GM23338 (cell line): Measurements from ENCODE around the gene BMAL1.

ENCODE experiments used
- CREB1 ChIP-seq: fragments of 250-450 bp; sonication (Bioruptor Pico); IDR thresholded peaks from 2 replicates; pipeline ENCODE4 v1.5.0; 2020; ENCODE audit warnings: low read depth, mild to moderate bottlenecking, moderate library complexity
- EZH2 ChIP-seq: fragments of 200-600 bp; sonication (generic); IDR thresholded peaks from one replicate; pipeline ENCODE4 v1.8.0; 2017; ENCODE audit warnings: antibody characterized with exemption, mild to moderate bottlenecking, low read depth; ENCODE audit not compliant: unreplicated experiment
- EZH2phosphoT487 ChIP-seq: fragments of 200-600 bp; sonication (generic); IDR thresholded peaks from one replicate; pipeline ENCODE4 v1.8.1; 2018; ENCODE audit warnings: antibody characterized with exemption; ENCODE audit not compliant: unreplicated experiment
- JUNB ChIP-seq: IDR thresholded peaks from one replicate; pipeline ENCODE4 v1.6.1; 2016; ENCODE audit warnings: antibody characterized with exemption; ENCODE audit not compliant: unreplicated experiment
- NANOG ChIP-seq: IDR thresholded peaks from 2 replicates; pipeline ENCODE4 v1.6.1; 2016; ENCODE audit warnings: antibody characterized with exemption, borderline replicate concordance
- POLR2AphosphoS5 ChIP-seq: IDR thresholded peaks from 2 replicates; pipeline ENCODE4 v1.6.1; 2016; ENCODE audit warnings: antibody characterized with exemption, low read depth
- ZNF331 ChIP-seq: fragments of 250-450 bp; sonication (Bioruptor Pico); IDR thresholded peaks from 2 replicates; pipeline ENCODE4 v1.5.0; 2020; ENCODE audit warnings: low read depth, mild to moderate bottlenecking, moderate library complexity
- TF ChIP-seq, protein P1 (sequence below), 2 experiments: fragments of 200-600 bp in 1 of 2; sonication (generic) in 1 of 2; conservative IDR thresholded peaks; 2 replicates each; pipeline versions ENCODE4 v1.5.1 to v1.6.1; 2016 to 2017; ENCODE audit warnings: antibody characterized with exemption in 2 of 2, low read depth in 2 of 2, mild to moderate bottlenecking in 2 of 2, moderate library complexity in 1 of 2
- TF ChIP-seq, protein P2 (sequence below): IDR thresholded peaks from one replicate; pipeline ENCODE4 v1.6.1; 2018; ENCODE audit warnings: antibody characterized with exemption; ENCODE audit not compliant: unreplicated experiment

DNA sequence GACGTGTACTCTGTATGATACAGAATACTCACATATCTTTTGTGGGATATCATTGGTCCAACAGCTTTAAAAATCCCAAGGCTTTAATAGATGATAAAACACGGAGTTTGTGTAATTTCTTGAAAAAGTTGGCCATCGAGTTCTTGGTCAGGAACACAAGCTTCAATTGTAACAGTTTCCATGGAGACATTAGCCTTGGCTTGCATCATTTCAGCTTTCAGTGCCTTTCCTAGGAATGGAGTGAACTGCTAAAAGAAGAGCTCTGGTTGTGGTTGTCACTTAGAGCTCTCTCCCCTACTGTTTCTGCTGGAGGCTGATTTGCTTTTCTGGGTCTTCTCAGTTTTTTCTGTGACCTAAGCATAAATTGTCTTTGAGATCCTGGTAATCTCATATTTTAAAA, 14.2 kb downstream of the BMAL1 start:
- TF ChIP-seq POLR2AphosphoS5 (no peak), CREB1 (no peak), NANOG (no peak), EZH2 (no peak), JUNB (no peak), EZH2phosphoT487 (no peak), ZNF331 (CRISPR knock-in tag) (no peak)
- TF ChIP-seq, protein P1, sequence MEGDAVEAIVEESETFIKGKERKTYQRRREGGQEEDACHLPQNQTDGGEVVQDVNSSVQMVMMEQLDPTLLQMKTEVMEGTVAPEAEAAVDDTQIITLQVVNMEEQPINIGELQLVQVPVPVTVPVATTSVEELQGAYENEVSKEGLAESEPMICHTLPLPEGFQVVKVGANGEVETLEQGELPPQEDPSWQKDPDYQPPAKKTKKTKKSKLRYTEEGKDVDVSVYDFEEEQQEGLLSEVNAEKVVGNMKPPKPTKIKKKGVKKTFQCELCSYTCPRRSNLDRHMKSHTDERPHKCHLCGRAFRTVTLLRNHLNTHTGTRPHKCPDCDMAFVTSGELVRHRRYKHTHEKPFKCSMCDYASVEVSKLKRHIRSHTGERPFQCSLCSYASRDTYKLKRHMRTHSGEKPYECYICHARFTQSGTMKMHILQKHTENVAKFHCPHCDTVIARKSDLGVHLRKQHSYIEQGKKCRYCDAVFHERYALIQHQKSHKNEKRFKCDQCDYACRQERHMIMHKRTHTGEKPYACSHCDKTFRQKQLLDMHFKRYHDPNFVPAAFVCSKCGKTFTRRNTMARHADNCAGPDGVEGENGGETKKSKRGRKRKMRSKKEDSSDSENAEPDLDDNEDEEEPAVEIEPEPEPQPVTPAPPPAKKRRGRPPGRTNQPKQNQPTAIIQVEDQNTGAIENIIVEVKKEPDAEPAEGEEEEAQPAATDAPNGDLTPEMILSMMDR (conservative IDR thresholded peaks at IDR 0.05; ENCODE audit: low read depth in 2 of 2) = no peak
- TF ChIP-seq, protein P2, sequence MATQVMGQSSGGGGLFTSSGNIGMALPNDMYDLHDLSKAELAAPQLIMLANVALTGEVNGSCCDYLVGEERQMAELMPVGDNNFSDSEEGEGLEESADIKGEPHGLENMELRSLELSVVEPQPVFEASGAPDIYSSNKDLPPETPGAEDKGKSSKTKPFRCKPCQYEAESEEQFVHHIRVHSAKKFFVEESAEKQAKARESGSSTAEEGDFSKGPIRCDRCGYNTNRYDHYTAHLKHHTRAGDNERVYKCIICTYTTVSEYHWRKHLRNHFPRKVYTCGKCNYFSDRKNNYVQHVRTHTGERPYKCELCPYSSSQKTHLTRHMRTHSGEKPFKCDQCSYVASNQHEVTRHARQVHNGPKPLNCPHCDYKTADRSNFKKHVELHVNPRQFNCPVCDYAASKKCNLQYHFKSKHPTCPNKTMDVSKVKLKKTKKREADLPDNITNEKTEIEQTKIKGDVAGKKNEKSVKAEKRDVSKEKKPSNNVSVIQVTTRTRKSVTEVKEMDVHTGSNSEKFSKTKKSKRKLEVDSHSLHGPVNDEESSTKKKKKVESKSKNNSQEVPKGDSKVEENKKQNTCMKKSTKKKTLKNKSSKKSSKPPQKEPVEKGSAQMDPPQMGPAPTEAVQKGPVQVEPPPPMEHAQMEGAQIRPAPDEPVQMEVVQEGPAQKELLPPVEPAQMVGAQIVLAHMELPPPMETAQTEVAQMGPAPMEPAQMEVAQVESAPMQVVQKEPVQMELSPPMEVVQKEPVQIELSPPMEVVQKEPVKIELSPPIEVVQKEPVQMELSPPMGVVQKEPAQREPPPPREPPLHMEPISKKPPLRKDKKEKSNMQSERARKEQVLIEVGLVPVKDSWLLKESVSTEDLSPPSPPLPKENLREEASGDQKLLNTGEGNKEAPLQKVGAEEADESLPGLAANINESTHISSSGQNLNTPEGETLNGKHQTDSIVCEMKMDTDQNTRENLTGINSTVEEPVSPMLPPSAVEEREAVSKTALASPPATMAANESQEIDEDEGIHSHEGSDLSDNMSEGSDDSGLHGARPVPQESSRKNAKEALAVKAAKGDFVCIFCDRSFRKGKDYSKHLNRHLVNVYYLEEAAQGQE = no peak
